Body of pancreas (tissue), 4 donors: ENCODE data around the gene FBRS. TPM values are rescaled to one million over a fixed set of nuclear protein-coding genes. Genes with fewer than 3 reads are reported as not detected.

Experiments
- ATAC-seq: fragments of 150-250 bp; one replicate; pipeline ENCODE4 v1.9.1; 2016
- DNase-seq, 4 donors: peaks; one replicate each; pipeline ENCODE4 v3.0.0-alpha.2; 2019
- H3K27ac ChIP-seq, 4 donors: fragments of 200-600 bp; sonication (generic); 1 replicate in 3 of 4; 2 replicates in 1 of 4; pipeline versions ENCODE4 v1.5.1 to v1.6.1; 2016 to 2019; ENCODE audit warnings: mild to moderate bottlenecking in 1 of 4, mixed read lengths in 1 of 4, moderate library complexity in 1 of 4
- H3K27me3 ChIP-seq, 2 donors: fragments of 200-600 bp; sonication (generic); one replicate each; pipeline ENCODE4 v1.6.0; 2016; ENCODE audit warnings: mild to moderate bottlenecking in 1 of 2
- H3K36me3 ChIP-seq, 2 donors: fragments of 200-600 bp; sonication (generic); replicated peaks in 1 of 2; 2 replicates each; pipeline ENCODE4 v1.5.1; 2016; ENCODE audit warnings: low read depth in 2 of 2; ENCODE audit not compliant: insufficient read depth in 1 of 2
- H3K4me1 ChIP-seq: fragments of 200-600 bp; sonication (generic); one replicate; pipeline ENCODE4 v1.6.0; 2016
- H3K4me3 ChIP-seq, 2 donors: fragments of 200-600 bp; sonication (generic); 1 replicate in 1 of 2; 2 replicates in 1 of 2; pipeline ENCODE4 v1.5.1; 2016 to 2019
- H3K9me3 ChIP-seq, 3 donors: fragments of 200-600 bp; sonication (generic); 1 replicate in 2 of 3; 2 replicates in 1 of 3; pipeline ENCODE4 v1.5.1; 2016
- CTCF ChIP-seq, 7 experiments: fragments of 450-650 bp in 4 of 7; fragments of 200-600 bp in 3 of 7; sonication (generic) in 3 of 7; IDR thresholded peaks; one replicate each; pipeline ENCODE4 v1.5.1; 2016 to 2019; ENCODE audit warnings: antibody characterized with exemption in 7 of 7
- POLR2A ChIP-seq, 3 donors: fragments of 450-650 bp; IDR thresholded peaks; one replicate each; pipeline ENCODE4 v1.6.1; 2016; ENCODE audit warnings: antibody characterized with exemption in 3 of 3, mild to moderate bottlenecking in 2 of 3
- WGBS, 2 donors: methylation state at CpG; one replicate each; pipeline ENCODE4 v1.1.5; 2017; 5-methylcytosine and 5-hydroxymethylcytosine counted together
- intact Hi-C: fragments of 100-400 bp; cut with DNase I; formaldehyde crosslinking; loops from one replicate; pipeline ENCODE4 v1.15.1; 2023
- total RNA-seq, 2 donors: library from RNA; depleted of rRNA; stranded (reverse); fragments of >200 nt; gene quantifications; one replicate each; pipeline ENCODE4 v1.1.0, GENCODE V29; 2016

FBRS gene
- total RNA-seq, 2 donors from 2014 or later, result 20.8 to 76.8 TPM

- TF ChIP-seq POLR2A (IDR thresholded peaks at IDR 0.05) (no peak), CTCF (IDR thresholded peaks at IDR 0.05) (no peak)
- H3K9me3 ChIP-seq, result no peaks in the 10 kb centered on the region
- H3K27ac ChIP-seq, result no peak overlapping the region
- DNase-seq (no peak), ATAC-seq (no peak)
- H3K4me3 ChIP-seq, result no peak overlapping the region
- H3K36me3 ChIP-seq, result peaks cover 15 to 26% of the 10 kb centered on the region in 2 donors
- peaks cover 37% of the 10 kb centered on the region for H3K4me1 ChIP-seq
- no peaks in the 10 kb centered on the region for H3K27me3 ChIP-seq
- intact Hi-C loops, result no loop called here
- 68 to 80% methylated on average over 8 of the region's 8 CpGs for WGBS, 2 donors
Measured at GRCh38 chr16:30663038-30663437, 4.8 kb downstream of the FBRS start.

GRCh38 chr16:30663820-30664219 lies 5.6 kb downstream of the FBRS start:
- H3K27me3 ChIP-seq, result no peaks in the 10 kb centered on the region
- no peak overlapping the region for H3K4me3 ChIP-seq
- H3K9me3 ChIP-seq, result no peaks in the 10 kb centered on the region
- H3K36me3 ChIP-seq, result peaks cover 21 to 30% of the 10 kb centered on the region in 2 donors
- no peak for ATAC-seq
- TF ChIP-seq POLR2A (IDR thresholded peaks at IDR 0.05), result no peak
- no peak for TF ChIP-seq CTCF (IDR thresholded peaks at IDR 0.05)
- H3K4me1 ChIP-seq, result peaks cover 37% of the 10 kb centered on the region
- no peak for DNase-seq
- intact Hi-C loops, result no loop called here
- no peak overlapping the region for H3K27ac ChIP-seq
- WGBS, 2 donors, result 80 to 85% methylated on average over 6 to 9 of the region's 9 CpGs

- ATAC-seq (no peak), DNase-seq (no peak)
- 75 to 87% methylated on average over 3 to 8 of the region's 15 CpGs for WGBS, 2 donors
- peaks cover 37% of the 10 kb centered on the region for H3K4me1 ChIP-seq
- no peak overlapping the region for H3K4me3 ChIP-seq
- intact Hi-C loops, result no loop called here
- H3K27me3 ChIP-seq, result no peaks in the 10 kb centered on the region
- H3K9me3 ChIP-seq, result no peaks in the 10 kb centered on the region
- H3K27ac ChIP-seq, result no peak overlapping the region
- H3K36me3 ChIP-seq, result peaks cover 28 to 37% of the 10 kb centered on the region in 2 donors
- no peak for TF ChIP-seq POLR2A (IDR thresholded peaks at IDR 0.05)
- TF ChIP-seq CTCF (IDR thresholded peaks at IDR 0.05), result no peak
Measured at GRCh38 chr16:30664616-30665109, 6.4 kb downstream of the FBRS start.

- 82 to 89% methylated on average over 19 to 22 of the region's 22 CpGs for WGBS, 2 donors
Measured at GRCh38 chr16:30665155-30665829, 7.1 kb downstream of the FBRS start.

More at GRCh38 chr16:30665155-30665829, 7.1 kb downstream of the FBRS start:
- intact Hi-C loops, result no loop called here
- no peaks in the 10 kb centered on the region for H3K9me3 ChIP-seq
- ATAC-seq (no peak), DNase-seq (no peak)
- H3K27ac ChIP-seq, result peak overlapping the region in 1 of 4 donors; percentile 8
- peaks cover 28 to 41% of the 10 kb centered on the region in 2 donors for H3K36me3 ChIP-seq
- H3K4me1 ChIP-seq, result peaks cover 31% of the 10 kb centered on the region
- no peak overlapping the region for H3K4me3 ChIP-seq
- no peaks in the 10 kb centered on the region for H3K27me3 ChIP-seq
- TF ChIP-seq CTCF (IDR thresholded peaks at IDR 0.05) (no peak), POLR2A (IDR thresholded peaks at IDR 0.05) (no peak)
